Aorta (tissue), 5 donors: Measurements from ENCODE around the gene FLRT3. TPM values are rescaled to one million over a fixed set of nuclear protein-coding genes. Genes with fewer than 3 reads are reported as not detected.

Source experiments
- ATAC-seq: fragments of 200-7000 bp; cut with Tn5 transposase; one replicate; pipeline ENCODE4 v1.9.1; 2022; ENCODE audit warnings: moderate library complexity; ENCODE audit not compliant: low FRiP score
- DNase-seq, 2 donors: peaks; one replicate each; pipeline ENCODE4 v3.0.0-alpha.2; 2020
- H3K27ac ChIP-seq, 2 donors: one replicate each; pipeline ENCODE4 v1.5.1; 2013; ENCODE audit warnings: low read length in 2 of 2, mild to moderate bottlenecking in 2 of 2, moderate library complexity in 2 of 2, control low read depth in 1 of 2, inconsistent platforms in 1 of 2, low read depth in 1 of 2
- H3K27me3 ChIP-seq, 2 donors: one replicate each; pipeline ENCODE4 v1.6.1; 2013; ENCODE audit warnings: control low read depth in 1 of 2, low read length in 1 of 2, mild to moderate bottlenecking in 1 of 2, moderate library complexity in 1 of 2; ENCODE audit not compliant: insufficient read depth in 2 of 2, control insufficient read depth in 1 of 2
- H3K36me3 ChIP-seq, 2 donors: one replicate each; pipeline ENCODE4 v1.6.1; 2013; ENCODE audit warnings: control low read depth in 1 of 2, low read length in 1 of 2, mild to moderate bottlenecking in 1 of 2; ENCODE audit not compliant: insufficient read depth in 2 of 2, control insufficient read depth in 1 of 2
- H3K4me1 ChIP-seq, 2 donors: one replicate each; pipeline ENCODE4 v1.6.1; 2013; ENCODE audit warnings: low read length in 2 of 2, control low read depth in 1 of 2, mild to moderate bottlenecking in 1 of 2, moderate library complexity in 1 of 2; ENCODE audit not compliant: insufficient read depth in 2 of 2, control insufficient read depth in 1 of 2
- H3K4me3 ChIP-seq, 2 donors: one replicate each; pipeline ENCODE4 v1.5.1; 2013; ENCODE audit warnings: low read length in 2 of 2, control low read depth in 1 of 2, mild to moderate bottlenecking in 1 of 2
- H3K9me3 ChIP-seq: one replicate; pipeline ENCODE4 v1.6.1; 2013; ENCODE audit warnings: mild to moderate bottlenecking, low read length; ENCODE audit not compliant: control insufficient read depth
- WGBS, 2 donors: extraction: QIAGEN DNeasy Blood & Tissue Kit; methylation state at CpG; one replicate each; pipeline ENCODE4 v1.1.7; 2013; 5-methylcytosine and 5-hydroxymethylcytosine counted together
- intact Hi-C, 2 donors: fragments of 100-400 bp; cut with DNase I; formaldehyde crosslinking; loops; one replicate each; pipeline versions ENCODE4 v1.14.2 to v1.15.0; 2022
- polyA plus RNA-seq, 2 donors: library from polyadenylated mRNA; stranded (reverse); fragments of 200-250 nt; gene quantifications; one replicate each; pipeline ENCODE4 v1.2.3, GENCODE V29; 2013
- total RNA-seq, 2 donors: library from RNA; stranded (reverse); fragmentation: NEBNext Ultra II Directional; extraction: Animal tissue kit (Norgen Biotek cat#: 25700); gene quantifications; one replicate each; pipeline ENCODE4 v1.2.1, GENCODE V29; 2021
- donor health status: healthy with polysubstance abuse.
- donor health status: Bipolar disorder and iron deficiency.
- donor health status: DM: no; HTN: no; CAD: no.
- donor health status: DM: no; HTN: no; CAD: no.
- donor health status: DM: yes; HTN: yes; CAD: no.

The FLRT3 gene
- total and polyA plus RNA-seq, 4 donors, result 0.23 to 2.4 (median 0.62) TPM

GRCh38 chr20:14361509-14362345 lies 24.3 kb upstream of the FLRT3 start:
- intact Hi-C loops, result no loop called here
- WGBS, 2 donors, result 92 to 93% methylated on average over 3 of the region's 3 CpGs
- Histone ChIP-seq H3K4me3 (no peak overlapping the region), H3K36me3 (no peaks in the 10 kb centered on the region), H3K9me3 (peaks cover 2% of the 10 kb centered on the region), H3K27ac (no peak overlapping the region), H3K27me3 (no peaks in the 10 kb centered on the region), H3K4me1 (no peaks in the 10 kb centered on the region)
- DNase-seq, result no peak
- ATAC-seq, result no peak

DNA sequence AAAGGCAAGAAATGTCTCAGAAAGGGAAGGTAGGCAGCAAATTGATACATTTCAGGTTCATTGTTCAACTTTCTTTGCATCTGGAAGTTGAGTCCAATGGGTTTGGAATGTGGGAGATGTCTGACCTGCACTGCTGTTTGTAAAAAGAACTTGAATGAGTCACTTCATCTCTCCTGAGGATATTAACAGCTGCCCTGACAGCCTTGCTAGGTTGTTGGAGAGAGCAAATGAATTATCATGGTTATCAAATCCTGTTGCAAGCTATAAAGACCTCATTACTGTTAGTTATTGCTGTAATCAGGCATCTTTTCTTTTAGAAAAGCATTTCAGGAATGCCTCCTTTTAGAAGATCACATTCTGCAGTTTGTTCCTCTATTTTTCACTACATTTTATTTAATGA lies 23.0 kb upstream of the FLRT3 start:
- Histone ChIP-seq H3K9me3 (peaks cover 2% of the 10 kb centered on the region), H3K36me3 (no peaks in the 10 kb centered on the region), H3K27me3 (no peaks in the 10 kb centered on the region), H3K27ac (no peak overlapping the region), H3K4me3 (no peak overlapping the region), H3K4me1 (no peaks in the 10 kb centered on the region)
- DNase-seq (no peak), ATAC-seq (no peak)
- intact Hi-C loops, result no loop called here

DNA sequence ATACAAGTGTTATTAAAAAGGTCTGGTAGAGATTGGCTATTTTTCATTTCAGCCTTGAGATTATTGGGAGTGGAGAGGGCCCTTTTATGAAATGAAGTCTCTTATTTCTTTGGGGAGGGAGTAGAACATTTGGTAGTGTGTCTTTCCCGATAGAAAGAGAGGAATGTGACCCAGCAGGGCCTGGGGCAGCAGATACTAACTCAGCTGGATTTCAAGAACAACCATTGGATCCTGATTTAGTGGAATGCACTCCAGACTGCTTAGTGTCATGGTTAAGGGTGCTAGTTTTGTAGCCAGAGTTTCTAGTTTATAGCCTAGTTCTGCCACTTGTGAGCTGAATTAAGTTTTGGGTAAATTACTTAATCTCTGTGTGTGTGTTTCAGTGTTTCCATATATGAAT lies 18.4 kb upstream of the FLRT3 start:
- Histone ChIP-seq H3K9me3 (no peaks in the 10 kb centered on the region), H3K4me1 (no peaks in the 10 kb centered on the region), H3K36me3 (no peaks in the 10 kb centered on the region), H3K4me3 (no peak overlapping the region), H3K27me3 (no peaks in the 10 kb centered on the region), H3K27ac (no peak overlapping the region)
- no peak for DNase-seq
- no peak for ATAC-seq
- intact Hi-C loops, result no loop called here
- 20 to 21% methylated on average over 1 of the region's 1 CpG for WGBS, 2 donors

- Histone ChIP-seq H3K27ac (no peak overlapping the region), H3K4me3 (no peak overlapping the region), H3K36me3 (no peaks in the 10 kb centered on the region), H3K4me1 (no peaks in the 10 kb centered on the region), H3K9me3 (no peaks in the 10 kb centered on the region), H3K27me3 (no peaks in the 10 kb centered on the region)
- no peak for ATAC-seq
- no peak for DNase-seq
- WGBS, 2 donors, result 46 to 54% methylated on average over 1 of the region's 1 CpG
- intact Hi-C loops, result no loop called here
Observed at GRCh38 chr20:14344746-14345145, 7.3 kb upstream of the FLRT3 start.

- no peak for ATAC-seq
Observed at GRCh38 chr20:14343491-14344065, 6.2 kb upstream of the FLRT3 start.

GRCh38 chr20:14342918-14343317 lies 5.5 kb upstream of the FLRT3 start:
- intact Hi-C loops, result no loop called here
- 79 to 80% methylated on average over 1 of the region's 1 CpG for WGBS, 2 donors
- ATAC-seq, result no peak

More at GRCh38 chr20:14343491-14344065, 6.2 kb upstream of the FLRT3 start:
- Histone ChIP-seq H3K4me3 (no peak overlapping the region), H3K27ac (no peak overlapping the region), H3K4me1 (no peaks in the 10 kb centered on the region), H3K9me3 (no peaks in the 10 kb centered on the region), H3K27me3 (no peaks in the 10 kb centered on the region), H3K36me3 (no peaks in the 10 kb centered on the region)
- 78 to 80% methylated on average over 2 of the region's 2 CpGs for WGBS, 2 donors
- no peak for DNase-seq
- intact Hi-C loops, result no loop called here

GRCh38 chr20:14341801-14342200 lies 4.4 kb upstream of the FLRT3 start:
- Histone ChIP-seq H3K27ac (no peak overlapping the region), H3K36me3 (no peaks in the 10 kb centered on the region), H3K4me1 (no peaks in the 10 kb centered on the region), H3K27me3 (no peaks in the 10 kb centered on the region), H3K4me3 (no peak overlapping the region), H3K9me3 (no peaks in the 10 kb centered on the region)
- 25 to 30% methylated on average over 4 of the region's 4 CpGs for whole genome bisulfite sequencing, 2 donors
- intact Hi-C loops, result no loop called here
- no peak for ATAC-seq
- no peak for DNase-seq

More at GRCh38 chr20:14342918-14343317, 5.5 kb upstream of the FLRT3 start:
- no peak overlapping the region for H3K4me3 ChIP-seq
- no peaks in the 10 kb centered on the region for H3K27me3 ChIP-seq
- H3K27ac ChIP-seq, result no peak overlapping the region
- DNase-seq, result no peak
- no peaks in the 10 kb centered on the region for H3K9me3 ChIP-seq
- H3K4me1 ChIP-seq, result no peaks in the 10 kb centered on the region
- no peaks in the 10 kb centered on the region for H3K36me3 ChIP-seq

DNA sequence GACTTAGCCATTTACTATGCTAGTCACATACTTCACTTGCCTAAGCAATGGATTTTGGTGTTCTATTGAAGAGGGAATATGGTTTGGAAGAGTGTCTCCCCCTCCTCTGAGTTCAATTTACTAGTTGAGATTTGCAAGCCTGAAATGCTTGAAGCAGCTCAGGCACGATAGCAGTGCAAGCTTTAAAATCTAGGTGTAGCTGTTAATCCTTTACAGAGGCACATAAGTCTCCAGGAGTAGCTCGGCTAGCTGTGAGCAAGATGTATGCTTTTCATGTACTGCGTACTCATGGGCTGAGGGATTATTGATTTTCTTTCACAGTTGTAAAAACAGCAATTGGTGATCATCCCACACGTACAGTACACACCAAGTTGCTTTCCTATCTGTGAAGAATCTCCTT lies 726 bp downstream of the FLRT3 start:
- H3K27ac ChIP-seq, result no peak overlapping the region
- 9 to 12% methylated on average over 4 of the region's 4 CpGs for WGBS, 2 donors
- no peaks in the 10 kb centered on the region for H3K4me1 ChIP-seq
- peak overlapping the region in 1 of 2 donors; percentile 20 for H3K4me3 ChIP-seq
- no peaks in the 10 kb centered on the region for H3K27me3 ChIP-seq
- no peaks in the 10 kb centered on the region for H3K9me3 ChIP-seq
- H3K36me3 ChIP-seq, result no peaks in the 10 kb centered on the region
- DNase-seq, result no peak
- intact Hi-C loops, result no loop called here
- ATAC-seq, result peak; percentile 49

DNA sequence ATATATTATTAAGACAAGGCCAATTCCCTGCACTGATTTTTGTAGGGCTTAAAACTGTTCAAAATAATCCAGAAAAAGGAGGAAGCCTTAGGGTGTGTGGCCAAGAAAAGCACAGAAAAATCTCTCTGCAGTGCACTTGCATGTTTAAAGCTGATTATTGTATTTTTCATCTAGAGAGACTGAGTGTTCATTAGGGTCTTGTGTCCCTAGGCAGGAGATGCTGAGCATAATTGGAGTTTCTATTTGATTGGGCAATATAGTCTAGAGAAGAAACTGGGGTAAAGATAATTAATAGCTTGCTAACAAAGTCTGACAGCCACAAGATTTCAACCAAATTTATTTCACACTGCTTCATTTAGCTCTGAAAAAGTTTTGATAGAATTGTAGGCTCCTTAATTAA lies 2.4 kb downstream of the FLRT3 start:
- Histone ChIP-seq H3K4me3 (no peak overlapping the region), H3K4me1 (no peaks in the 10 kb centered on the region), H3K27me3 (no peaks in the 10 kb centered on the region), H3K36me3 (no peaks in the 10 kb centered on the region), H3K9me3 (no peaks in the 10 kb centered on the region), H3K27ac (no peak overlapping the region)
- DNase-seq, result no peak
- intact Hi-C loops, result no loop called here
- no peak for ATAC-seq
